K562 (cell line): ENCODE results near the gene CAMP. TPM values are rescaled to one million over a fixed set of nuclear protein-coding genes. Genes with fewer than 3 reads are reported as not detected.
A peak's percentile ranks its signal among the peaks of the same experiment; 100 is the strongest.

Experiments used
- CREM ChIP-seq: IDR thresholded peaks from 2 replicates; pipeline ENCODE4 v1.6.1; 2014; ENCODE audit warnings: antibody characterized with exemption, low read depth
- CTBP1 ChIP-seq: fragments of 450-650 bp; IDR thresholded peaks from 2 replicates; pipeline ENCODE4 v1.6.1; 2016; ENCODE audit warnings: borderline replicate concordance
- DEAF1 ChIP-seq: fragments of 450-650 bp; formaldehyde crosslinking; IDR thresholded peaks from 2 replicates; pipeline ENCODE4 v1.4.0; 2020; ENCODE audit warnings: mild to moderate bottlenecking, moderate library complexity
- DMBX1 ChIP-seq: fragments of 250-450 bp; sonication (Bioruptor Pico); IDR thresholded peaks from 2 replicates; pipeline ENCODE4 v1.8.0; 2022; ENCODE audit warnings: inconsistent platforms, mild to moderate bottlenecking, moderate library complexity, borderline replicate concordance
- EGR1 ChIP-seq: fragments of 450-650 bp; conservative IDR thresholded peaks from 2 replicates; pipeline ENCODE4 v1.6.1; 2017; ENCODE audit warnings: mild to moderate bottlenecking
- HCFC1 ChIP-seq: IDR thresholded peaks from 2 replicates; pipeline ENCODE4 v1.6.1; 2012; ENCODE audit warnings: low read depth, low read length, improper control_type of control experiment
- HMBOX1 ChIP-seq: sonication (generic); IDR thresholded peaks from 2 replicates; pipeline ENCODE4 v1.6.1; 2016
- NCOA6 ChIP-seq: fragments of 450-650 bp; IDR thresholded peaks from 2 replicates; pipeline ENCODE4 v1.6.1; 2017; ENCODE audit warnings: mild to moderate bottlenecking
- RAD21 ChIP-seq, 2 experiments: fragments of 250-450 bp in 1 of 2; fragments of 450-650 bp in 1 of 2; sonication (Bioruptor Pico) in 1 of 2; formaldehyde crosslinking in 1 of 2; IDR thresholded peaks in 1 of 2; conservative IDR thresholded peaks in 1 of 2; 2 replicates each; pipeline versions ENCODE4 v1.4.0 to v1.8.0; 2020 to 2022; ENCODE audit warnings: mild to moderate bottlenecking in 2 of 2, moderate library complexity in 1 of 2
- SNIP1 ChIP-seq: fragments of 450-650 bp; IDR thresholded peaks from 2 replicates; pipeline ENCODE4 v1.7.1; 2017; ENCODE audit warnings: low read depth, mild to moderate bottlenecking
- polyA plus RNA-seq, 8 experiments: library from polyadenylated mRNA; depleted of rRNA in 4 of 8; stranded (reverse) in 5 of 8; unstranded in 3 of 8; fragments of >200 nt; fragmentation: Nextera tagmentation in 2 of 8; fragmentation: Illumina TruSeq in 1 of 8; extraction: Ambion mirVana in 2 of 8; extraction: Trizol in 1 of 8; gene quantifications; 2 replicates each; pipeline versions ENCODE4 v1.2.1 to v1.2.3, GENCODE V29; 2011 to 2014; ENCODE audit warnings: inconsistent platforms in 1 of 8, missing spikeins in 1 of 8
- total RNA-seq, 7 experiments: library from RNA; depleted of rRNA in 6 of 7; stranded (reverse); fragments of >200 nt in 6 of 7; fragmentation: Illumina TruSeq in 2 of 7; extraction: Trizol in 2 of 7; gene quantifications; 2 replicates each; pipeline versions ENCODE4 v1.2.1 to v1.2.3, GENCODE V29; 2011 to 2021; ENCODE audit warnings: low replicate concordance in 1 of 7
- TF ChIP-seq, protein P1 (sequence below), 2 experiments: fragments of 450-650 bp; formaldehyde crosslinking in 1 of 2; IDR thresholded peaks; 2 replicates each; pipeline versions ENCODE4 v1.4.0 to v1.6.1; 2014 to 2020; ENCODE audit warnings: mild to moderate bottlenecking in 2 of 2, borderline replicate concordance in 1 of 2, low read depth in 1 of 2
- TF ChIP-seq, protein P2 (sequence below): IDR thresholded peaks from 2 replicates; pipeline ENCODE4 v1.6.1; 2011; ENCODE audit warnings: borderline replicate concordance, low read depth, mild to moderate bottlenecking, moderate library complexity, low read length; ENCODE audit not compliant: insufficient read depth, poor library complexity, severe bottlenecking

Gene CAMP
- total and polyA plus RNA-seq, 9 of the 15 experiments (the other 6 are each of a cell fraction or from before 2014, with no cell fraction given) = 0.22 TPM; not detected in 8

DNA sequence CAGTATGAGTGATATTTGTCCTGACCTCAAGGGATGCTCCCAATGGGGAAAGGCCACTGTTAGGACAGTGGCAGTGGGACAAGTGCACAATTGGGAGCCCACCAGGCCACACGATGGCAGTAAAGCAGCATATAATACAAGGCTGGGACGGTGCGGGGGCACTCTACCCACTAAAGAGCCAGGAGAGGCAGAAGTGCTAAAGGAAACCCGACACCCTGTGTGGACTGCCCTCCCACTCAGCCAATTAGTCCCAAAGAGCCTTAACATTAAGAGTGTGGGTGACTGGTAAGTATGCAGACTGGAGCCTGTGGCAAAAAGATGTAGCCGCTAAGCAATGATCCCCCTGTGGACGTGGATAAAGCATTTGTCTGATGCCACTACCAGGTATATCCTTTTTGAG, 9.4 kb downstream of the CAMP start (continued):
- TF ChIP-seq, protein P1, sequence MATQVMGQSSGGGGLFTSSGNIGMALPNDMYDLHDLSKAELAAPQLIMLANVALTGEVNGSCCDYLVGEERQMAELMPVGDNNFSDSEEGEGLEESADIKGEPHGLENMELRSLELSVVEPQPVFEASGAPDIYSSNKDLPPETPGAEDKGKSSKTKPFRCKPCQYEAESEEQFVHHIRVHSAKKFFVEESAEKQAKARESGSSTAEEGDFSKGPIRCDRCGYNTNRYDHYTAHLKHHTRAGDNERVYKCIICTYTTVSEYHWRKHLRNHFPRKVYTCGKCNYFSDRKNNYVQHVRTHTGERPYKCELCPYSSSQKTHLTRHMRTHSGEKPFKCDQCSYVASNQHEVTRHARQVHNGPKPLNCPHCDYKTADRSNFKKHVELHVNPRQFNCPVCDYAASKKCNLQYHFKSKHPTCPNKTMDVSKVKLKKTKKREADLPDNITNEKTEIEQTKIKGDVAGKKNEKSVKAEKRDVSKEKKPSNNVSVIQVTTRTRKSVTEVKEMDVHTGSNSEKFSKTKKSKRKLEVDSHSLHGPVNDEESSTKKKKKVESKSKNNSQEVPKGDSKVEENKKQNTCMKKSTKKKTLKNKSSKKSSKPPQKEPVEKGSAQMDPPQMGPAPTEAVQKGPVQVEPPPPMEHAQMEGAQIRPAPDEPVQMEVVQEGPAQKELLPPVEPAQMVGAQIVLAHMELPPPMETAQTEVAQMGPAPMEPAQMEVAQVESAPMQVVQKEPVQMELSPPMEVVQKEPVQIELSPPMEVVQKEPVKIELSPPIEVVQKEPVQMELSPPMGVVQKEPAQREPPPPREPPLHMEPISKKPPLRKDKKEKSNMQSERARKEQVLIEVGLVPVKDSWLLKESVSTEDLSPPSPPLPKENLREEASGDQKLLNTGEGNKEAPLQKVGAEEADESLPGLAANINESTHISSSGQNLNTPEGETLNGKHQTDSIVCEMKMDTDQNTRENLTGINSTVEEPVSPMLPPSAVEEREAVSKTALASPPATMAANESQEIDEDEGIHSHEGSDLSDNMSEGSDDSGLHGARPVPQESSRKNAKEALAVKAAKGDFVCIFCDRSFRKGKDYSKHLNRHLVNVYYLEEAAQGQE (IDR thresholded peaks at IDR 0.05; ENCODE audit: borderline replicate concordance) = peak; percentile 57; the same call in 1 of the 2 replicates
- TF ChIP-seq, protein P1 (CRISPR knock-in tag; IDR thresholded peaks at IDR 0.05; ENCODE audit: low read depth) = no peak
- TF ChIP-seq NCOA6 (no peak), CREM (peak; percentile 21; the same call in 1 of the 2 replicates), SNIP1 (0 out of 2 replicates have a peak, but pooled peaks have one; percentile 17), EGR1 (peak; percentile 70), HCFC1 (peak; percentile 50), DEAF1 (CRISPR knock-in tag) (0 out of 2 replicates have a peak, but pooled peaks have one; percentile 17), DMBX1 (CRISPR knock-in tag) (no peak), HMBOX1 (0 out of 2 replicates have a peak, but pooled peaks have one; percentile 39), CTBP1 (peak; percentile 36; the same call in 1 of the 2 replicates), RAD21 (CRISPR knock-in tag; conservative IDR thresholded peaks at IDR 0.05 in 1 of 2, IDR thresholded peaks at IDR 0.05 in 1 of 2) (peak; percentile 41 to 68)
- TF ChIP-seq, protein P2, sequence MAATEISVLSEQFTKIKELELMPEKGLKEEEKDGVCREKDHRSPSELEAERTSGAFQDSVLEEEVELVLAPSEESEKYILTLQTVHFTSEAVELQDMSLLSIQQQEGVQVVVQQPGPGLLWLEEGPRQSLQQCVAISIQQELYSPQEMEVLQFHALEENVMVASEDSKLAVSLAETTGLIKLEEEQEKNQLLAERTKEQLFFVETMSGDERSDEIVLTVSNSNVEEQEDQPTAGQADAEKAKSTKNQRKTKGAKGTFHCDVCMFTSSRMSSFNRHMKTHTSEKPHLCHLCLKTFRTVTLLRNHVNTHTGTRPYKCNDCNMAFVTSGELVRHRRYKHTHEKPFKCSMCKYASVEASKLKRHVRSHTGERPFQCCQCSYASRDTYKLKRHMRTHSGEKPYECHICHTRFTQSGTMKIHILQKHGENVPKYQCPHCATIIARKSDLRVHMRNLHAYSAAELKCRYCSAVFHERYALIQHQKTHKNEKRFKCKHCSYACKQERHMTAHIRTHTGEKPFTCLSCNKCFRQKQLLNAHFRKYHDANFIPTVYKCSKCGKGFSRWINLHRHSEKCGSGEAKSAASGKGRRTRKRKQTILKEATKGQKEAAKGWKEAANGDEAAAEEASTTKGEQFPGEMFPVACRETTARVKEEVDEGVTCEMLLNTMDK = peak; percentile 83
- TF ChIP-seq, all 486 proteins: peak for 18
